ENCODE results near the gene ACVR1B. TPM values are rescaled to one million over a fixed set of nuclear protein-coding genes. Genes with fewer than 3 reads are reported as not detected.
A peak's percentile ranks its signal among the peaks of the same experiment; 100 is the strongest.

Gene ACVR1B
- total RNA-seq, 4 donors from 2014 or later, result 67.4 to 87.0 (median 80.5) TPM

GRCh38 chr12:52014567-52015530 is 63.4 kb downstream of the ACVR1B start:
- H3K4me3 ChIP-seq (ENCODE audit: low read depth, poor library complexity, severe bottlenecking), result no peak overlapping the region
- TF ChIP-seq POLR2A (IDR thresholded peaks at IDR 0.05), result no peak
- no peak for TF ChIP-seq CTCF (IDR thresholded peaks at IDR 0.05)
- no peak for DNase-seq (ENCODE audit: low spot score in 2 of 2)
- 73 to 82% methylated on average over 33 to 61 of the region's 93 CpGs for WGBS, 2 donors
- intact Hi-C loops (cut with DNase I; ENCODE audit: low total_unique reads), result no loop called here

- no peak overlapping the region for H3K4me3 ChIP-seq (ENCODE audit: low read depth, poor library complexity, severe bottlenecking)
- TF ChIP-seq POLR2A (IDR thresholded peaks at IDR 0.05) (no peak), CTCF (IDR thresholded peaks at IDR 0.05) (no peak)
- WGBS, 2 donors, result 56 to 59% methylated on average over 10 of the region's 10 CpGs
- intact Hi-C loops (cut with DNase I; ENCODE audit: low total_unique reads), result no loop called here
- no peak for DNase-seq (ENCODE audit: low spot score in 2 of 2)
Measured at GRCh38 chr12:52015532-52016041, 64.1 kb downstream of the ACVR1B start.

- WGBS, 2 donors, result 75 to 77% methylated on average over 4 of the region's 4 CpGs
- TF ChIP-seq CTCF (IDR thresholded peaks at IDR 0.05), result no peak
- TF ChIP-seq POLR2A (IDR thresholded peaks at IDR 0.05), result no peak
- intact Hi-C loops (cut with DNase I; ENCODE audit: low total_unique reads), result no loop called here
- DNase-seq (ENCODE audit: low spot score in 2 of 2), result no peak
- H3K4me3 ChIP-seq (ENCODE audit: low read depth, poor library complexity, severe bottlenecking), result no peak overlapping the region
Measured at GRCh38 chr12:52018433-52019112, 67.1 kb downstream of the ACVR1B start.

- H3K4me3 ChIP-seq (ENCODE audit: low read depth, poor library complexity, severe bottlenecking), result no peak overlapping the region
- 74 to 81% methylated on average over 11 to 12 of the region's 13 CpGs for whole genome bisulfite sequencing, 2 donors
- TF ChIP-seq CTCF (IDR thresholded peaks at IDR 0.05) (no peak), POLR2A (IDR thresholded peaks at IDR 0.05) (no peak)
- intact Hi-C loops (cut with DNase I; ENCODE audit: low total_unique reads), result no loop called here
- no peak for DNase-seq (ENCODE audit: low spot score in 2 of 2)
Measured at GRCh38 chr12:52019113-52019770, 67.7 kb downstream of the ACVR1B start.

- intact Hi-C loops (cut with DNase I; ENCODE audit: low total_unique reads), result no loop called here
- TF ChIP-seq CTCF (IDR thresholded peaks at IDR 0.05), result no peak
- TF ChIP-seq POLR2A (IDR thresholded peaks at IDR 0.05), result no peak
- no peak overlapping the region for H3K4me3 ChIP-seq (ENCODE audit: low read depth, poor library complexity, severe bottlenecking)
- peak in 1 of 2 donors; percentile 89 for DNase-seq (ENCODE audit: low spot score in 2 of 2)
- 45 to 46% methylated on average over 9 of the region's 9 CpGs for WGBS, 2 donors
Measured at GRCh38 chr12:52020539-52021336, 69.2 kb downstream of the ACVR1B start.
